Neuron (in vitro differentiated cells): ENCODE measurements around the gene WFS1.

Experiments
- H2AFZ ChIP-seq: one replicate; pipeline ENCODE4 v1.6.1; 2013; ENCODE audit warnings: low read depth, mild to moderate bottlenecking, inconsistent platforms, low read length, moderate library complexity
- H3K27me3 ChIP-seq: one replicate; pipeline ENCODE4 v1.6.1; 2013; ENCODE audit warnings: low read length; ENCODE audit not compliant: insufficient read depth
- H3K36me3 ChIP-seq: one replicate; pipeline ENCODE4 v1.6.1; 2013; ENCODE audit warnings: low read length; ENCODE audit not compliant: insufficient read depth
- H3K4me1 ChIP-seq: one replicate; pipeline ENCODE4 v1.6.1; 2013; ENCODE audit warnings: low read length; ENCODE audit not compliant: insufficient read depth
- H3K4me3 ChIP-seq: 2 replicates; pipeline ENCODE4 v1.5.1; 2013; ENCODE audit warnings: mild to moderate bottlenecking, low read length, moderate library complexity
- H3K9me3 ChIP-seq: one replicate; pipeline ENCODE4 v1.6.1; 2013; ENCODE audit warnings: low read length

Gene WFS1

DNA sequence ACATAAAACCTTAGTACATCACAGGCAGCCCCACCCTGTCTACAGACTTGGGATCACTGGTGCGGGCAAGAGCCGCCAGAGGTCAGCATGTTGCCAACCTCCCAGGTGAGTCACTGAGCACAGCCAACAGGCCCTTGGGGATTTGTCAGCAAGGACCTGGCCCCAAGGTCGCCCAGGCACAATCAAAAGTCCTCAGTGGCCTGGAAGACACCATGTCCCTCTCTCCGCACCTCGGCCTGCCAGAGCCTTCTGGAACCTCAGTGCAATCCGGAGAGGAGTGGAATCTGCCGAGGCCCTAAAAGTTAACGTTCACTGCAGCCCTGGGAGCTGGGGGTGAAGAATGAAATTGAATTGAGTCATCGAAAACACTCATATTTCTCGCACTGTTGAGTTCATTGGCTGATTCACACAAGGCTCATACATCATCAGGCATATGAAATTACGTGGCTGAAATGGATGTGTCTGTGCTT is 74.3 kb downstream of the WFS1 start:
- Histone ChIP-seq H3K4me3 (no peak overlapping the region), H3K27me3 (peaks cover 32% of the 10 kb centered on the region), H3K36me3 (no peaks in the 10 kb centered on the region), H2AFZ (no peak overlapping the region), H3K9me3 (no peaks in the 10 kb centered on the region), H3K4me1 (no peaks in the 10 kb centered on the region)

DNA sequence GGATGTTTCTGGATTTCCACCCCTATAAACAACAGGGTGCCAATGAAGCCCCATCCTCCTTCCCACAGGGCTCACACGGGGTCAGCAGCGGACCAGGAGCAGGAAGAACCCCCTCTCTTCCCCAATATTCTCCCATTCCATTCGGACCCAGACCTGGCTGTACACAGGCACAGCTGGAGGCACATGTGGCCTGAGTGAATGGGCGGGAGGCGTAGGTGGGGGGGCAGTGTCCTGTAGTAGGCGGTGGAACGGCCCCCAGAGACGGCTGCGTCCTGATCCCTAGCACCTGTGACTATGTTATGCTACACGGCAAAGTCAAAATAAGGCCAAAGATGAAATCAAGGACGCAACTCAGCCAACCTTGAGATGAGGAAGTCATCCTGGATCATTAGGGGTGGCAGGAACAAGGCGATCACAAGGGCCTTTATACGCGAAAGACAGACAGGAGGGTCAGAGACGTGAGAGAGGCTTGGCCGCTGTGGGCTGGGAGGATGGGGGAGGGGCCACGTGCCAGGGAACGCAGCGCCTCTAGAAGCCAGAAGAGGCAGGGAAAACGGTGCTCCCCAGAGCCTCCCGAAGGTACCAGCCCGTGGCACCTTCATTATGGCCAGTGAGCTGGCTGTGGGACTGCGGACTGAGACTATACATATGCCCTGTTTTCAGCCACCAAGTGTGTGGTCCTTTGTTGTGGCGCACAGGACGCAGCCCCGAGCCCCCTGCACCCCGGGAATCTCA is 75.6 kb downstream of the WFS1 start:
- Histone ChIP-seq H3K4me1 (peaks cover 3% of the 10 kb centered on the region), H3K27me3 (peaks cover 36% of the 10 kb centered on the region), H3K4me3 (no peak overlapping the region), H2AFZ (no peak overlapping the region), H3K36me3 (no peaks in the 10 kb centered on the region), H3K9me3 (no peaks in the 10 kb centered on the region)

- H3K36me3 ChIP-seq = no peaks in the 10 kb centered on the region
- H2AFZ ChIP-seq = no peak overlapping the region
- no peaks in the 10 kb centered on the region for H3K9me3 ChIP-seq
- peaks cover 3% of the 10 kb centered on the region for H3K4me1 ChIP-seq
- H3K4me3 ChIP-seq = no peak overlapping the region
- peaks cover 38% of the 10 kb centered on the region for H3K27me3 ChIP-seq
Measured at GRCh38 chr4:6345866-6346265, 76.2 kb downstream of the WFS1 start.

DNA sequence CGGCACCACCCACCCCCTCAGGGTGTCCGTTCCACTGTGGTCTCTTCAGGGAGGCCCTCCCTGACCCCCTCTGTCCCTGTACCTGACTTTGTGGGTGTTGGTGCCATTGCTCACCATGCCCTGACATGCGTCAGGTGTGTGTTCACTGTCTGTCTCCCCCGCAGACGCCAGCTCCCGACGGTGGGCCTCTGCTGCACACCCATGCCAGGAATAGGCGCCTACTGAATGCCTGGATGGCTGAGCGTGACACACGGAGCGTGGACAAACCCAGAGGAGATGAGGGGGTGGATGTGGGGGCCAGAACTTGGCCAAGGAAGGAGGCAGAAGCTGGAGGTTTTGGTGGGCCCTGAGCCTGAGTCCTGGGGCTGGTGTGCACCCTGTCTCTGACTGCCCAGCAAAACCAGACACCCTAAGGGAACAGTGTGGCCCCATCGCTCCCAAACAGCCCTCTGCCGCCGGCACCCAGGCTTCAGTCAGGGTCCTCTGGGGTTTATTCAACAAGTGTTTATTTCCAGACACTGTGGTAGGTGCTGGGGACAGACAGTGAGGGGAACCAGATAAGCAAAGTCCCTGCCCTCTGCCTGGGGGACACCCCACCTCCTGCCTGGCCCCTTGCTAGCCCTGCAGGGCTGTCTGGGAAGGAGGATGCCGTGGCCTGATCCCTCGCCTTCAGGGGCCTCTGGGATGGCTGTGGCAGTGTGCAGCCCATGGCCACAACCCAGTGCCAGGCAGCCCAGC is 76.9 kb downstream of the WFS1 start:
- Histone ChIP-seq H3K36me3 (no peaks in the 10 kb centered on the region), H3K9me3 (no peaks in the 10 kb centered on the region), H3K27me3 (peaks cover 38% of the 10 kb centered on the region), H3K4me3 (no peak overlapping the region), H2AFZ (no peak overlapping the region), H3K4me1 (peaks cover 3% of the 10 kb centered on the region)

DNA sequence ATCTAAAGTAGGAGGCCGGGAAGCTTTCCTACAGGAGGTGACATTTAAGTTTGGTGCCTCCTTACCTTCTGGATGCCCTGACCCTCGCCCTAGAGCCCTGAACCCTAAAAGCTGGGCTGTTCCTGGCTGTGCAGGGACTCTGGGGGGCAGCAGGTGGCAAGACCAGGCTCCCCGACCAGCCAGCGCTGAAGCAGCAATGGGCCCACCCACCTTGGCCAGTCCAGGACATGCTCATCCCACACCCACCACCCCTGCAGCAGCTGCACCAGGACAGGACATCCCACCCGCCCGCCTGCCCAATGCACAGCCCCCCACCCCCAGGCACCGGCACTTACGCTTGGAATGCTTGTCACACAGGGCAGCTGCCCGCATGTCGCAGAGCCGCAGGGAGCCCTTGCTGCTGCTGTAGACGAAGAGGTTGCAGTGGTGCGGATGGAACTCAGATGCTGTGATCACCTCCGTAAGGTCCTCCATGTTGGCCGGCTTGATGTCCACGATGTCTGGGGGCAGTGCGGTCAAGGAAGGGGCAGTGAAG is 77.9 kb downstream of the WFS1 start:
- no peaks in the 10 kb centered on the region for H3K9me3 ChIP-seq
- H3K4me1 ChIP-seq = peaks cover 3% of the 10 kb centered on the region
- H2AFZ ChIP-seq = no peak overlapping the region
- H3K4me3 ChIP-seq = no peak overlapping the region
- H3K27me3 ChIP-seq = peaks cover 34% of the 10 kb centered on the region
- H3K36me3 ChIP-seq = no peaks in the 10 kb centered on the region

GRCh38 chr4:6348408-6348807 is 78.8 kb downstream of the WFS1 start:
- Histone ChIP-seq H3K36me3 (no peaks in the 10 kb centered on the region), H3K4me3 (no peak overlapping the region), H3K27me3 (peaks cover 34% of the 10 kb centered on the region), H3K4me1 (peaks cover 3% of the 10 kb centered on the region), H3K9me3 (no peaks in the 10 kb centered on the region), H2AFZ (no peak overlapping the region)

GRCh38 chr4:6349896-6350603 is 80.4 kb downstream of the WFS1 start:
- H3K4me1 ChIP-seq = peaks cover 3% of the 10 kb centered on the region
- H3K4me3 ChIP-seq = no peak overlapping the region

GRCh38 chr4:6350646-6351045 is 81.0 kb downstream of the WFS1 start:
- peaks cover 30% of the 10 kb centered on the region for H3K27me3 ChIP-seq
- no peaks in the 10 kb centered on the region for H3K36me3 ChIP-seq
- H3K4me3 ChIP-seq = no peak overlapping the region
- H3K4me1 ChIP-seq = peaks cover 3% of the 10 kb centered on the region
- no peak overlapping the region for H2AFZ ChIP-seq
- H3K9me3 ChIP-seq = no peaks in the 10 kb centered on the region

More at GRCh38 chr4:6349896-6350603, 80.4 kb downstream of the WFS1 start:
- Histone ChIP-seq H3K36me3 (no peaks in the 10 kb centered on the region), H2AFZ (no peak overlapping the region), H3K9me3 (no peaks in the 10 kb centered on the region), H3K27me3 (peaks cover 31% of the 10 kb centered on the region)

DNA sequence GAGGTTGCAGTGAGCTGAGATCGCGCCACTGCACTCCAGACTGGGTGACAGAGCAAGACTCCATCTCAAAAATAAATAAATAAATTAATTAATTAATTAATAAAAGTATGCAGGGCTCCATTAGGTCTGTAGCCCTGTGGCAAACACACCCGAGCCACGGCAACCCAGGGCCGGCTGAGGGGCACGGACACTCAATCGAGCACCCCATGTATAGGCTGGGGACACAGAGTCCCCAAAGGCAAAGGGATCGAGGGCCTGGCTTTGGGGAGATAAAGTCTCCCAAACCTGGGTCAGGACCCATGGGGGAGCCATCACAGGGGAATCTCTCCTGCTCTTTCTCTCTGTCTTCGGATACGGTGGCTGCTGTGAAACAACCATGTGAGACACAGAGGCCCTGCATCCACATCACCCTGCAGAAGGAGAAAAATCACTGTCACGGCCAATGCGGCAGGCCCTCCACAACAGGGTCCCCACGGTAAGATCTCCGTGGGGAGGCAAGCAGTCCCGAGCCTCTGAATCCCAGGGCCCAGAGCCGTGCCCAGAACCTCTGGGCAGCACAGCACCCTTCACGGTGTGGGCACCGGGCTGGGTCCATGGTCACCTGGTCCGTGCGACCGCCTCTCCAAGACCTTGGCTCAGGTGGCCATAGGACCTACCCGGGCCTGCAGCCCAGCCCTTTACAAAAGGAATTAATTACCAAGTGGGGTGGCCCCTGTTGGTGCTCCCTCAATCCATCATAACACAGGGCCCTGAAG is 81.8 kb downstream of the WFS1 start:
- Histone ChIP-seq H3K4me3 (no peak overlapping the region), H3K36me3 (no peaks in the 10 kb centered on the region), H3K9me3 (no peaks in the 10 kb centered on the region), H3K4me1 (peaks cover 3% of the 10 kb centered on the region), H2AFZ (no peak overlapping the region), H3K27me3 (peaks cover 28% of the 10 kb centered on the region)

- no peak overlapping the region for H3K4me3 ChIP-seq
- peaks cover 22% of the 10 kb centered on the region for H3K27me3 ChIP-seq
- H2AFZ ChIP-seq = no peak overlapping the region
- no peaks in the 10 kb centered on the region for H3K36me3 ChIP-seq
- H3K4me1 ChIP-seq = peaks cover 3% of the 10 kb centered on the region
- H3K9me3 ChIP-seq = no peaks in the 10 kb centered on the region
Measured at GRCh38 chr4:6352031-6352692, 82.5 kb downstream of the WFS1 start.
